GM12873 (cell line): Measurements from ENCODE around the gene SLC35G1.

Source experiments
- CTCF ChIP-seq: IDR thresholded peaks from 2 replicates; pipeline ENCODE4 v1.5.1; 2012; ENCODE audit warnings: low read depth, mild to moderate bottlenecking, moderate library complexity, low read length, control low read depth; ENCODE audit not compliant: insufficient read depth; ENCODE audit errors: missing control alignments

The SLC35G1 gene

GRCh38 chr10:93894516-93895378 is 969 bp downstream of the SLC35G1 start:
- TF ChIP-seq CTCF, result no peak

GRCh38 chr10:93897070-93897780 is 3.4 kb downstream of the SLC35G1 start:
- no peak for TF ChIP-seq CTCF

GRCh38 chr10:93899109-93899508 is 5.3 kb downstream of the SLC35G1 start:
- TF ChIP-seq CTCF, result no peak

- TF ChIP-seq CTCF, result no peak
These were observed 9.3 kb downstream of the SLC35G1 start for GRCh38 chr10:93903051-93903450.

- no peak for TF ChIP-seq CTCF
These were observed 11.1 kb downstream of the SLC35G1 start for GRCh38 chr10:93904901-93905300.

GRCh38 chr10:93907059-93907458 is 13.3 kb downstream of the SLC35G1 start:
- no peak for TF ChIP-seq CTCF

GRCh38 chr10:93911866-93912265 is 18.1 kb downstream of the SLC35G1 start:
- TF ChIP-seq CTCF, result no peak
